Measurements from ENCODE around the gene TRAPPC5. TPM values are rescaled to one million over a fixed set of nuclear protein-coding genes. Genes with fewer than 3 reads are reported as not detected.
A peak's percentile ranks its signal among the peaks of the same experiment; 100 is the strongest.

The TRAPPC5 gene
- total and polyA plus RNA-seq, 10 donors = 47.2 to 159 (median 86.0) TPM

GRCh38 chr19:7674010-7675005 lies 6.3 kb upstream of the TRAPPC5 start:
- TF ChIP-seq POLR2AphosphoS5 (IDR thresholded peaks at IDR 0.05) (no peak), CTCF (IDR thresholded peaks at IDR 0.05 in 8 of 11, conservative IDR thresholded peaks at IDR 0.05 in 3 of 11) (no peak), POLR2A (IDR thresholded peaks at IDR 0.05) (no peak)
- Histone ChIP-seq H3K9me3 (peaks cover 0 to 5% (median 0%) of the 10 kb centered on the region in 8 donors), H3K27ac (peak overlapping the region in 6 of 8 donors; percentile 22 to 98 (median 81)), H3K27me3 (replicated peaks in 1 of 7) (peaks cover 0 to 77% (median 24%) of the 10 kb centered on the region in 7 donors), H3K36me3 (no peaks in the 10 kb centered on the region), H3K4me3 (peak overlapping the region in 1 of 8 donors; percentile 22), H3K4me1 (peaks cover 0 to 66% (median 24%) of the 10 kb centered on the region in 6 donors)
- intact Hi-C loops (cut with DNase I; ENCODE audit: low total_unique reads) = no loop called here
- DNase-seq = peak; percentile 91
- WGBS, 5 donors = 52 to 60% (median 54%) methylated on average over 20 to 21 of the region's 21 CpGs

GRCh38 chr19:7676376-7676775 lies 4.3 kb upstream of the TRAPPC5 start:
- 4 to 25% (median 8%) methylated on average over 7 of the region's 7 CpGs for WGBS, 5 donors
- Histone ChIP-seq H3K27me3 (replicated peaks in 1 of 7) (peaks cover 0 to 65% (median 16%) of the 10 kb centered on the region in 7 donors), H3K4me1 (peaks cover 4 to 67% (median 35%) of the 10 kb centered on the region in 6 donors), H3K9me3 (peaks cover 0 to 5% (median 0%) of the 10 kb centered on the region in 8 donors), H3K27ac (peak overlapping the region in 7 of 8 donors; percentile 54 to 98 (median 81)), H3K4me3 (peak overlapping the region in 4 of 8 donors; percentile 3 to 96 (median 56)), H3K36me3 (no peaks in the 10 kb centered on the region)
- intact Hi-C loops (cut with DNase I; ENCODE audit: low total_unique reads) = no loop called here
- TF ChIP-seq CTCF (IDR thresholded peaks at IDR 0.05 in 8 of 11, conservative IDR thresholded peaks at IDR 0.05 in 3 of 11) = no peak
- no peak for TF ChIP-seq POLR2AphosphoS5 (IDR thresholded peaks at IDR 0.05)
- TF ChIP-seq POLR2A (IDR thresholded peaks at IDR 0.05) = no peak
- DNase-seq = peak; percentile 70

GRCh38 chr19:7676854-7677253 lies 3.8 kb upstream of the TRAPPC5 start, which contains the start of gene MCEMP1:
Gene MCEMP1 (plus strand): TSS chr19:7677090. CDS start chr19:7677121, 31 bp downstream.
- Histone ChIP-seq H3K4me3 (peak within 1 kb of the TSS in 6 of 8 donors; percentile 3 to 96 (median 24)), H3K27ac (peak within 1 kb of the TSS in 7 of 8 donors; percentile 54 to 98 (median 81)), H3K27me3 (replicated peaks in 1 of 7) (peaks cover 0 to 60% (median 14%) of the 10 kb centered on the region in 7 donors), H3K9me3 (peaks cover 0 to 5% (median 0%) of the 10 kb centered on the region in 8 donors), H3K4me1 (peaks cover 4 to 72% (median 37%) of the 10 kb centered on the region in 6 donors), H3K36me3 (no peaks in the 10 kb centered on the region)
- TF ChIP-seq CTCF (IDR thresholded peaks at IDR 0.05 in 8 of 11, conservative IDR thresholded peaks at IDR 0.05 in 3 of 11) = no peak
- peak in 1 of 3 donors; percentile 62 for TF ChIP-seq POLR2AphosphoS5 (IDR thresholded peaks at IDR 0.05)
- 6 to 28% (median 8%) methylated on average over 10 of the region's 10 CpGs for whole genome bisulfite sequencing, 5 donors
- peak; percentile 84 for DNase-seq
- intact Hi-C loops (cut with DNase I; ENCODE audit: low total_unique reads) = no loop called here

Data from spleen (tissue), 11 donors.